Mesodermal cell (in vitro differentiated cells): ENCODE results near the gene CPNE7.

Source experiments
- H3K27ac ChIP-seq: 2 replicates; pipeline ENCODE4 v1.7.0; 2013; ENCODE audit warnings: mild to moderate bottlenecking, low read depth, low read length, moderate library complexity; ENCODE audit not compliant: severe bottlenecking
- H3K36me3 ChIP-seq: 2 replicates; pipeline ENCODE4 v1.7.1; 2013; ENCODE audit warnings: mild to moderate bottlenecking, low read length, moderate library complexity; ENCODE audit not compliant: control insufficient read depth, insufficient read depth
- H3K4me1 ChIP-seq: one replicate; pipeline ENCODE4 v1.7.1; 2013; ENCODE audit warnings: mild to moderate bottlenecking, low read length; ENCODE audit not compliant: insufficient read depth, control insufficient read depth, poor library complexity, severe bottlenecking
- H3K4me3 ChIP-seq: 2 replicates; pipeline ENCODE4 v1.7.0; 2013; ENCODE audit warnings: low read length, control low read depth, mild to moderate bottlenecking; ENCODE audit not compliant: insufficient read depth, poor library complexity, severe bottlenecking; ENCODE audit errors: extremely low read depth
- H3K9me3 ChIP-seq: 2 replicates; pipeline ENCODE4 v1.7.1; 2013; ENCODE audit warnings: mild to moderate bottlenecking, low read length, moderate library complexity; ENCODE audit not compliant: control insufficient read depth
- WGBS, 2 experiments: methylation state at CpG; one replicate each; pipeline ENCODE4 v1.1.5; 2013; ENCODE audit warnings: missing lambda C conversion rate in 2 of 2; ENCODE audit not compliant: insufficient coverage in 2 of 2; 5-methylcytosine and 5-hydroxymethylcytosine counted together

CPNE7 gene

DNA sequence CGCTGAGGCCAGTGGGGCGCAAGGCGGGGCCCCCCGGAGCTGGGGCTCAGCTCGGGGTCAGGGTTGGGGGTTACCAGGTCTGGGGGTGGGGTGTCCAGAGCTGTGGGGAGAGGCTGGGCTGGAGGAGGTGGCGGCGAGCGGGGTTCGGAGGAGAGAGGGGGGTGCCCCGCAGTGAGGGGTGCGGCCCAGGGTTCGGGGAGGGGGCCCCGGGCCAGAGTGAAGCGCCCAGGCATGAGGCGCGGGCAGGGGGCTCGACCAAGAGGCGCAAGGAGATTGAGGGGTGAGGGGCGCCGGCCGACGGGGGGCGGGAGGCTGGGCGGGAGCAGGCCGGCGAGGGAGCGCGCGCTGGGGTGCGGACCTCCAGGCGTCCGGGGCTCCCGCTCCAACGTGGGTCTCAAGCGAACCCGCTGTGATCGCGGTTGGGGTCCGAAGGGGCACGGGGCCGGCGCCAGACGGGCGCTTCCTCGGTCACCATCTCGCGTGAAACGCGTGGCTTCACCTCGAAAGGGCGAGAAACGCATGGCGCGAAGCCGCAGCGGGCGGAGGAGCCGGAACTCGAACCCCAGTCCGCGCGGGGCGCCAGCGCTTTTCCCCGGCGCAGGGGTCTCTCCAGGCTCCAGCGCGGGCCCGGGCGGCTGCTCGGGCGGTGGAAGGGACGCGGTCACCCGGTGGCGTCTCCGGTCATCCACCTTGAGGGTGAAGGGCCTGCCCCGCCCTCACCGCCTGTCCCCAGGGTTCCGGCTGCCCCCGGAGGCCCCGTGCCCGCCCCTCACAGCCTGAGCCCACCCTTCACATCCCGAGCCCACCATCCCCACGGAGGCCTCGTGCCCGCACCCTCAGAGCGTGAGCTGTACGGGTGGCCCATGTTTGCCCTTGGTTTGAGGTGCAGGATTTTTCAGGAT is 846 bp downstream of the CPNE7 start:
- Histone ChIP-seq H3K4me3 (peak overlapping the region; percentile 26), H3K4me1 (peaks cover 1% of the 10 kb centered on the region), H3K27ac (no peak overlapping the region), H3K36me3 (no peaks in the 10 kb centered on the region), H3K9me3 (no peaks in the 10 kb centered on the region)
- WGBS, 2 experiments: 30 to 33% methylated on average over 71 to 77 of the region's 89 CpGs

DNA sequence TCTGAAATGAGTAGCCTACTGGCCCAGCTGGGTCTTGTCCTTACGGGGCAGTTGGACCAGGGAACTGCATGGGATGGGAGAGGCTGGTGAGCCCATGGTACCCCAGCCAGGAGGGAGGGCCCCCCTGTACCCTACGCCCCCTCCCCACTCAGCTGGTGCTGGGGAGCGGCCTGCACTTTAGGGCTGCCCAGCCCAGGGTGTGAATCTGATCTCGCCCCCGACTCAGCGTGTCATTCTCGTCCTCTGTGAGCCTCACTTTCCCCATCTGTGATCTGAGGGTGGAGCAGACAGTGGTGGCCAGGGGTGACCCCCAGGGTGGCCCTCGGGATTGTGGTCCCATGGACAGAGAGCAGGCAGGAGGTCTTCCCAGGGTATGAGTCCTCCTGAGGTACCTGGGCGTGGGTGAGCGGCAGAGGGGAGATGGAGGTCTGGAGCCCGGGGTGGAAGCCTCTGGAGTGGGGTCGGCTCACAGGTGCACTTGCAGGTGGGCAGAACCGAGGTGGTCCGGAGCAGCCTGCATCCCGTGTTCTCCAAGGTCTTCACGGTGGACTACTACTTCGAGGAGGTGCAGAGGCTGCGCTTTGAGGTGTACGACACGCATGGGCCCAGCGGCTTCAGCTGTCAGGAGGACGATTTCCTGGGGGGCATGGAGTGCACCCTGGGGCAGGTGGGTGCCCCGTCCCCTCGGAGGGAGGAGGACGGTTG is 1.6 kb downstream of the CPNE7 start:
- H3K36me3 ChIP-seq: no peaks in the 10 kb centered on the region
- H3K4me3 ChIP-seq: no peak overlapping the region
- peaks cover 9% of the 10 kb centered on the region for H3K4me1 ChIP-seq
- 88 to 92% methylated on average over 21 to 23 of the region's 25 CpGs for WGBS, 2 experiments
- no peak overlapping the region for H3K27ac ChIP-seq
- H3K9me3 ChIP-seq: no peaks in the 10 kb centered on the region

DNA sequence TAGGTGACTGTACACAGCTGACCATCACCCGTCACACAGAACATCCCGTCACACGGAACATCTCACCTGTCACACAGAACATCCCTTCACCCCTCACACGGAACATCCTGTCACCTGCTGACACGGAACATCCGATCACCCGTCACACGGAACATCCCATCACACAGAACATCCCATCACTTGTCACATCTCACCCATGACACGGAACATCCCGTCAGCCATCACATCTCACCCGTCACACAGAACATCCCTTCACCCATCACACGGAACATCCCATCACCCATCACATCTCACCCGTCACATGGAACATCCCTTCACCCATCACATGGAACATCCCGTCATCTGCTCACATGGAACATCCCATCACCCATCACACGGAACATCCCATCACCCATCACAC is 3.8 kb downstream of the CPNE7 start:
- H3K27ac ChIP-seq: no peak overlapping the region
- 85 to 87% methylated on average over 12 to 14 of the region's 15 CpGs for WGBS, 2 experiments
- no peak overlapping the region for H3K4me3 ChIP-seq
- no peaks in the 10 kb centered on the region for H3K36me3 ChIP-seq
- H3K4me1 ChIP-seq: peaks cover 13% of the 10 kb centered on the region
- no peaks in the 10 kb centered on the region for H3K9me3 ChIP-seq

DNA sequence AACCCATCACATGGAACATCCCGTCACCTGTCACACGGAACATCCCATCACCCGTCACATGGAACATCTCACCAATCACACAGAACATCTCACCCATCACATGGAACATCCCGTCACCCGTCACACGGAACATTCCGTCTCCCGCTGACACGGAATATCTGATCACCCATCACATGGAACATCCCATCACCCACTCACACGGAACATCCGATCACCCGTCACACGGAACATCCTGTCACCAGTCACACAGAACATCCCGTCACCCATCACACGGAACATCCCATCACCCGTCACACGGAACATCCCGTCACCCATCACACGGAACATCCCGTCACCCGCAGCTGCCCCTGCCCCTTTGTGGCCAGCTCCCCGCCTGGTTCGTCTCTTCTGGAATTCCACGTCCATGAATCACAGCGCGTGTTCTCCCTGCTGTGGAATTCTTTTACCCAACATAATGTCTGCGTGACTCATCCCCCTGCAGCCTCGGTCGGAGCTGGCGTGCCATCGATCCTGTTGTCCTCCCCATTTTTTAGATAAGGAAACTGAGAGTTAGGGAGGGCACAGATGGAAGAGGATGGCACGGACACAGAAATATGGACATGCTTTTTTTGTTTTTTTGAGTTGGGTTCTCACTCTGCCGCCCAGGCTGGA is 5.6 kb downstream of the CPNE7 start:
- peak overlapping the region; percentile 36 for H3K27ac ChIP-seq
- H3K4me3 ChIP-seq: no peak overlapping the region
- 83% methylated on average over 26 to 29 of the region's 33 CpGs for WGBS, 2 experiments
- H3K4me1 ChIP-seq: peaks cover 19% of the 10 kb centered on the region
- H3K36me3 ChIP-seq: no peaks in the 10 kb centered on the region
- no peaks in the 10 kb centered on the region for H3K9me3 ChIP-seq

DNA sequence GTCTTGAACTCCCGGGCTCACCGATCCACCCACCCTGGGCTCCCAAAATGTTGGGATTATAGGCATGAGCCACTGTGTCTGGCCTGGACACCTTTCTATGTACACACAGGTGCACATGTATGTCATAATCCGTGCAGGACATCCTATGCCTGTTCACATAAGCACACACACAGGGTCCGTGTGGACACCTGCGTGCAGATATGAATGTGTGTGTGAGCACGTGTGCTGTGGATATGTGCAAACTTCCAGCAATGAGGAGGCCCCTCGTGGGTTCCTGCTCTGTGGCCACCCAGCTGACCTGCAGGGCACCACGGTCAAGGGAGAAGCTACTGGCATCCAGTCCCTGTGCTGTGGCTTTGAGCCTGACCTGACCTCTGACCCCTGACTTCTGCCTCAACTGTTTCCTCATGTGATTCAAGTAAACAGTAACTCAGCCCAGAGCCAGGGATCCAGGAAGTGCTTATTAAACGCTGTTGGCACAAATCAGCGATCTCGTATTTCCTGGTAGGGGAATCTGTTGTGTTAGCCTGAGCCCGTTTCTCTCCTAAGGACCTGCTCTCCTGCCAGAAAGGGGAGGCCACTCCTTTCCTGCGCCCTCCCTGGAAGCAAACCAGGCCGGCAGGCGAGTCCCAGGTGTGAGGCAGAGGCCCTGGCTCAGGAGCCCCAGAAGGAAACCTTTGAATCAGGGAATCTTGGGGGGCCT is 6.5 kb downstream of the CPNE7 start:
- Histone ChIP-seq H3K9me3 (no peaks in the 10 kb centered on the region), H3K4me1 (peaks cover 19% of the 10 kb centered on the region), H3K27ac (peak overlapping the region; percentile 45), H3K36me3 (no peaks in the 10 kb centered on the region), H3K4me3 (no peak overlapping the region)
- WGBS, 2 experiments: 77 to 80% methylated on average over 11 to 13 of the region's 15 CpGs

DNA sequence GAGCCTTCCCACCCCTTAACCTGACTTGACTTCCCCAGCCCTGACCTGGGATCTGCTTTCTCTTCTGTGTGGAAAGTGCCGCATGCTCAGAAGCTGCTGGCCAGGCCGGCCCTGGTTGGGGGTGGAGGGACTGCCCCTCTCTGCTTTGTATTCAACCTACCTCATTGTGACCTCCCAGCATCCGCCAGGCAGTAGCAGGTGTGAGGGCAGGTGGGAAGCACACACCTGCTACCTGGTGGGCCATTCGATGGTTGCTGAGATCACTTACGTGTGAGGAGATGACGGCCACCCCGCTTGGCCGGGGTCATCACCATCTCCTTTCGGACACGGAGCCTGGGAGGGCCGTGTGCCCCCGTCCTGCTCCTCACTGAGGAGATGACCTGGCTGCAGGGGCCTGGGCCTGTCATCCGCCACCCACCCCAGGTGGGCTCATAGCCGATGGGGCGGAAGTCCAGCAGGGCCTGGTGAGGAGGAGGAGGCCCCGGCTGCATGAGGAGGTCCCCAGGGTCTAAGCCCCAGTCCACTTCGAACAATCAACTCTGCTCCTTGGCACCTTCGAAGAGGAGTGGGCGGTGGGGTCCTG is 7.1 kb downstream of the CPNE7 start:
- Histone ChIP-seq H3K27ac (no peak overlapping the region), H3K4me3 (no peak overlapping the region), H3K36me3 (no peaks in the 10 kb centered on the region), H3K4me1 (peaks cover 19% of the 10 kb centered on the region), H3K9me3 (no peaks in the 10 kb centered on the region)
- WGBS, 2 experiments: 96 to 97% methylated on average over 9 to 17 of the region's 19 CpGs

DNA sequence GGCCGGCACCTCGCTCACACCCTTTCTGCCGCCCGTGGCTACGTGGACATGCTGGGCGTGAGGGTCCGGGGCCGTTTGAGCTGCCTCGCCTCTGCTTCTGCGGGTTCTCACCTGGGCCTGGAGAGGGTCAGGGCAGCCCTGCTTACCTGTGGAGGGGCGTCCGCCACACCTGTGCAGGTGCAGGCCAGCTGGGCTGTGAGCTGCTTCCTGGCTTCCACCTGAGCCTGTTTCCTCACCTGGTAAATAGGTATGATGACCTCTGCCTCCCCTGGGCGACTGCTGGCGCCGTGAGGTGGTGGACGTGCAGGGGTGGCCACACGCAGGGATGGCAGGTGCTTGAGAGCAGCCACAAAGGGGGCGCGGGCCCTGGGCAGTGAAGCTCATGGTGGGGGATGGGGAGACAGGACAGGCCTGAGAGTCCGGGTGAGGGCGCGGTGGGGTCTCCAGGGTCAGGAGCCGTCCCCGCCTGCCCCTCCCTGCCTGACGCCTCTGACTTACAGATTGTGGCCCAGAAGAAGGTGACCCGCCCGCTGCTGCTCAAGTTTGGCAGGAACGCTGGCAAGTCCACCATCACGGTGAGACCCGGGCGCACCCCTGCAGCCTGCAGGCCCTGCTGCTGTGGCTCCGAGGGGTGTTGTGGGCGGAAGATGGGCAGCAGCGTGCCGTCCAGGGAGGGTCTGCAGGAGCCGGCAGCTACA is 7.8 kb downstream of the CPNE7 start:
- 88 to 91% methylated on average over 27 to 28 of the region's 36 CpGs for WGBS, 2 experiments
- H3K36me3 ChIP-seq: no peaks in the 10 kb centered on the region
- H3K4me1 ChIP-seq: peaks cover 19% of the 10 kb centered on the region
- no peak overlapping the region for H3K4me3 ChIP-seq
- H3K27ac ChIP-seq: no peak overlapping the region
- no peaks in the 10 kb centered on the region for H3K9me3 ChIP-seq

DNA sequence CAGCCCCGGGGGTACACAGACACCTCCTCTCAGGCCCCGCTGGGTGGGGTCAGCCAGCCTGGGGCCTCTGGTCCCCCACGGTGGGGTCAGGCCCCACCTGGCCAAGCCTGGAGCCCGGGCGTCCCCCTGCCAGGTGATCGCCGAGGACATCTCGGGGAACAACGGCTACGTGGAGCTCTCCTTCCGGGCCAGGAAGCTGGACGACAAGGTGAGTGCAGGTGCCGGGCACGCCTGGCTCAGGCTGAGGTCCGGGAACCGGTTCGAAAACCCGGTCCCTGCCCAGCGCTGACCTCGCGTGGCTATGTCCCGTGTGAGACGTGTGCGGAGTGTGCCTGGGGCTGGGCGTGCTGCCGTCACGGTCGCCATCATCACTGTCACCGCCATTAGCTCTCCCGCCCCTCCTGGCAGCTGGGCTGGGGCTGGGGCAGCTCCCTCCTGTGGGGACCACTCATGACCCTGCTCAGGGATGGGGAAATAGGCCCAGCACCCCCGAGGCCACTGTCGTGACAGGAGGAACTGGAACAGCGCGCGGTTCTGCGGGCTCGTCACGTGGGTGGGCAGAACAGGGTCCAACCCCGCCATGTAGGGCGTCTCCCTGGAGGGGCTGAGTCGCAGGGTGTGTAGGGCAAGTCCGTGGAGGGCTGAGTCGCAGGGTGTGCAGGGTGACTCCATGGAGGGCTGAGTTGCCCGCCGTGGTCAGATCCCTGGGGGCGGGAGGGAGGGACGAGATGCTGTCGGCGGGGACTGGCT is 8.5 kb downstream of the CPNE7 start:
- H3K4me1 ChIP-seq: peaks cover 19% of the 10 kb centered on the region
- WGBS, 2 experiments: 92 to 95% methylated on average over 45 to 49 of the region's 49 CpGs
- no peaks in the 10 kb centered on the region for H3K9me3 ChIP-seq
- H3K36me3 ChIP-seq: no peaks in the 10 kb centered on the region
- H3K4me3 ChIP-seq: no peak overlapping the region
- no peak overlapping the region for H3K27ac ChIP-seq

DNA sequence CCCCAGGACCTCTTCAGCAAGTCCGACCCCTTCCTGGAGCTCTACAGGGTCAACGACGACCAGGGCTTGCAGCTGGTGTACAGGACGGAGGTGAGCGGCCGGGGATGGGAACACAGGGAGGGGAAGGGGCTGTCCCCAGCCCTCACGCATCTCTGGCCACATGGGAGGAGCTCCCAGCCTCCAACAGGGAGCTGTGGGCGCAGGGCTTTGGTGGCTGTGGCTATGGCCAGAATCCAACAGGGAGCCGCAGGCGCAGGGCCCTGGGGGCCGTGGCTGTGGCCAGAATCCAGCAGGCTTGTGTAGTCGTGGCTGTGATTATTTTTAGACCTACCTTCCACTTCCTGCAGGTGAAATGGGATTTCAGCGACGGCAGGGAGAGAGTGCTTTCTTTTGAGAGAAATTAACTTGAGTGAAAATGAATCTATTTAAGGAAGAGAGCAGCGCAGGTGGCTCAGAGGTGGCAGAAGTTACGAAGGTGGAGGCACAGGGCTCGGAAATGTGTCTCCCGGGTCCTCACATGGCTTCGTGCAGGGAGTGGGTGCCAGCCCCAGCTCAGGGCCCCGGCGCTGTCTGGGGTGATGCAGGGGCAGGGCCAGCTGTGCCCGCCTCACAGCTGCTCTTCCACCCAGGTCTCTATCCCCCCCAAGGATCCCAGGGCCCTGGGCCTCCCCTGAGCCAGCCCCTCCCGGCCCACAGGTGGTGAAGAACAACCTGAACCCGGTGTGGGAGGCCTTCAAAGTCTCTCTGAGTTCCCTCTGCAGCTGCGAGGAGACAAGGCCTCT is 9.4 kb downstream of the CPNE7 start:
- Histone ChIP-seq H3K4me1 (peaks cover 19% of the 10 kb centered on the region), H3K27ac (no peak overlapping the region), H3K9me3 (no peaks in the 10 kb centered on the region), H3K36me3 (no peaks in the 10 kb centered on the region), H3K4me3 (no peak overlapping the region)
- 87% methylated on average over 15 to 17 of the region's 25 CpGs for WGBS, 2 experiments
